Left ventricle myocardium inferior (tissue), 1 donor: ENCODE results near the gene LAIR1. TPM values are rescaled to one million over a fixed set of nuclear protein-coding genes. Genes with fewer than 3 reads are reported as not detected.
"Not testable (repeated sequence)": the region's sequence is repeated elsewhere in the genome, so short reads cannot be mapped to it uniquely, and the experiment has no call there.

Experiments
- DNase-seq: peaks from one replicate; pipeline ENCODE4 v3.0.0-alpha.2; 2020
- H3K27ac ChIP-seq: fragments of 200-600 bp; replicated peaks from 2 replicates; pipeline ENCODE4 v1.8.0; 2021
- H3K27me3 ChIP-seq: fragments of 200-600 bp; 2 replicates; pipeline ENCODE4 v1.8.0; 2021; ENCODE audit warnings: low read depth
- H3K36me3 ChIP-seq: fragments of 200-600 bp; 2 replicates; pipeline ENCODE4 v1.8.0; 2021
- H3K4me1 ChIP-seq: fragments of 200-600 bp; 2 replicates; pipeline ENCODE4 v1.8.0; 2021
- H3K4me3 ChIP-seq: fragments of 200-600 bp; 2 replicates; pipeline ENCODE4 v1.8.0; 2021; ENCODE audit warnings: mild to moderate bottlenecking, moderate library complexity
- H3K9me3 ChIP-seq: fragments of 200-600 bp; replicated peaks from 2 replicates; pipeline ENCODE4 v1.8.0; 2021
- CTCF ChIP-seq: fragments of 200-600 bp; IDR thresholded peaks from 2 replicates; pipeline ENCODE4 v1.8.0; 2021; ENCODE audit warnings: antibody characterized with exemption, mild to moderate bottlenecking, borderline replicate concordance
- intact Hi-C: fragments of 100-400 bp; cut with micrococcal nuclease; formaldehyde crosslinking; loops from one replicate; pipeline ENCODE4 v1.11.0; 2022
- total RNA-seq: library from RNA; stranded (reverse); fragmentation: NEBNext Ultra II Directional; extraction: Animal tissue kit (Norgen Biotek cat#: 25700); gene quantifications from one replicate; pipeline ENCODE4 v1.2.1, GENCODE V29; 2021
- donor health status: DM: no; HTN: yes; CAD: no; lungs with severe emphysema.

Gene LAIR1
- total RNA-seq, 1 donor from 2014 or later, result 5.1 TPM

GRCh38 chr19:54376610-54377285, 12.0 kb upstream of the LAIR1 start:
- intact Hi-C loops, result no loop called here
- H3K36me3 ChIP-seq, result no peaks in the 10 kb centered on the region
- peaks cover 64% of the 10 kb centered on the region for H3K27me3 ChIP-seq
- H3K4me1 ChIP-seq, result no peaks in the 10 kb centered on the region
- DNase-seq, result no peak
- no peaks in the 10 kb centered on the region for H3K9me3 ChIP-seq
- no peak overlapping the region for H3K4me3 ChIP-seq
- TF ChIP-seq CTCF, result no peak
- H3K27ac ChIP-seq, result no peak overlapping the region

GRCh38 chr19:54375181-54375938, 10.6 kb upstream of the LAIR1 start:
- peaks cover 53% of the 10 kb centered on the region for H3K27me3 ChIP-seq
- H3K4me1 ChIP-seq, H3K36me3 ChIP-seq, DNase-seq, intact Hi-C loops, H3K4me3 ChIP-seq, H3K9me3 ChIP-seq, H3K27ac ChIP-seq: not testable (repeated sequence)

GRCh38 chr19:54373781-54374631, 9.3 kb upstream of the LAIR1 start:
- intact Hi-C loops, result no loop called here
- H3K27ac ChIP-seq, result peak overlapping the region; percentile 8
- TF ChIP-seq CTCF, result no peak

GRCh38 chr19:54371453-54371852, 6.7 kb upstream of the LAIR1 start:
- H3K9me3 ChIP-seq, intact Hi-C loops, H3K27ac ChIP-seq, H3K4me1 ChIP-seq, H3K36me3 ChIP-seq, H3K4me3 ChIP-seq, DNase-seq: not testable (repeated sequence)
- peaks cover 21% of the 10 kb centered on the region for H3K27me3 ChIP-seq

More at GRCh38 chr19:54373781-54374631, 9.3 kb upstream of the LAIR1 start:
- no peak overlapping the region for H3K4me3 ChIP-seq
- H3K9me3 ChIP-seq, result no peaks in the 10 kb centered on the region
- H3K4me1 ChIP-seq, result no peaks in the 10 kb centered on the region
- no peaks in the 10 kb centered on the region for H3K36me3 ChIP-seq
- H3K27me3 ChIP-seq, result peaks cover 44% of the 10 kb centered on the region
- no peak for DNase-seq

GRCh38 chr19:54370434-54370796, 5.7 kb upstream of the LAIR1 start:
- peaks cover 12% of the 10 kb centered on the region for H3K27me3 ChIP-seq
- DNase-seq, H3K4me1 ChIP-seq, H3K27ac ChIP-seq, H3K9me3 ChIP-seq, intact Hi-C loops, H3K36me3 ChIP-seq, H3K4me3 ChIP-seq: not testable (repeated sequence)

- H3K4me1 ChIP-seq, H3K4me3 ChIP-seq, H3K9me3 ChIP-seq, DNase-seq, H3K36me3 ChIP-seq, H3K27ac ChIP-seq, intact Hi-C loops: not testable (repeated sequence)
- H3K27me3 ChIP-seq, result peaks cover 18% of the 10 kb centered on the region
These were observed 5.1 kb upstream of the LAIR1 start for GRCh38 chr19:54369688-54370433.

GRCh38 chr19:54369082-54369687, 4.5 kb upstream of the LAIR1 start:
- H3K27ac ChIP-seq, result no peak overlapping the region
- intact Hi-C loops, result no loop called here
- DNase-seq, result no peak
- H3K9me3 ChIP-seq, result no peaks in the 10 kb centered on the region
- no peak for TF ChIP-seq CTCF
- H3K27me3 ChIP-seq, result peaks cover 20% of the 10 kb centered on the region
- no peaks in the 10 kb centered on the region for H3K36me3 ChIP-seq
- H3K4me3 ChIP-seq, result no peak overlapping the region
- no peaks in the 10 kb centered on the region for H3K4me1 ChIP-seq
